ENCODE results near the gene NLRC5.

The NLRC5 gene

DNA sequence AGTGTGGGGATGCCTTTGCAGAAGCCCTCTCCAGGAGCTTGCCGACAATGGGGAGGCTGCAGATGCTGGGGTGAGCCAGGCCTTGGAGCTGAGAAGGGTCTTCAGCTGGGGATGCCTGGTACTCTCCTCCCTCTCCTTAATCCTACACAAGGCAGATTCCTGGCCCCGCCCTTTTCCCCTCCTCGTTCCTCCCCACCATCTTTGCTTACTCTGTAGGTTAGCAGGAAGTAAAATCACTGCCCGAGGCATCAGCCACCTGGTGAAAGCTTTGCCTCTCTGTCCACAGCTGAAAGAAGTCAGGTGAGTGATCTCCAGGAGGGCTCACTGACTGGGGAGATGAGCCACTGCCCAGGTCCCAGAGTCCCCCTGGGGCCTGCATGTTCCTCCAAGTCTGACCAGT lies 38.7 kb downstream of the NLRC5 start:
- TF ChIP-seq, protein P1, sequence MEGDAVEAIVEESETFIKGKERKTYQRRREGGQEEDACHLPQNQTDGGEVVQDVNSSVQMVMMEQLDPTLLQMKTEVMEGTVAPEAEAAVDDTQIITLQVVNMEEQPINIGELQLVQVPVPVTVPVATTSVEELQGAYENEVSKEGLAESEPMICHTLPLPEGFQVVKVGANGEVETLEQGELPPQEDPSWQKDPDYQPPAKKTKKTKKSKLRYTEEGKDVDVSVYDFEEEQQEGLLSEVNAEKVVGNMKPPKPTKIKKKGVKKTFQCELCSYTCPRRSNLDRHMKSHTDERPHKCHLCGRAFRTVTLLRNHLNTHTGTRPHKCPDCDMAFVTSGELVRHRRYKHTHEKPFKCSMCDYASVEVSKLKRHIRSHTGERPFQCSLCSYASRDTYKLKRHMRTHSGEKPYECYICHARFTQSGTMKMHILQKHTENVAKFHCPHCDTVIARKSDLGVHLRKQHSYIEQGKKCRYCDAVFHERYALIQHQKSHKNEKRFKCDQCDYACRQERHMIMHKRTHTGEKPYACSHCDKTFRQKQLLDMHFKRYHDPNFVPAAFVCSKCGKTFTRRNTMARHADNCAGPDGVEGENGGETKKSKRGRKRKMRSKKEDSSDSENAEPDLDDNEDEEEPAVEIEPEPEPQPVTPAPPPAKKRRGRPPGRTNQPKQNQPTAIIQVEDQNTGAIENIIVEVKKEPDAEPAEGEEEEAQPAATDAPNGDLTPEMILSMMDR (IDR thresholded peaks at IDR 0.05; ENCODE audit: insufficient read depth, low read length, missing control alignments): no peak
- no peak for DNase-seq (ENCODE audit: low read depth, low spot score)
- ChIA-PET POLR2A (no interaction called here), CTCF (interaction anchor here (0.7 to 1.2 kb wide), 2 partner anchors 9 to 235 kb away, joined by 3 to 4 read pairs; no protein-coding TSS in a partner anchor)
- no peak overlapping the region for H3K4me3 ChIP-seq (ENCODE audit: low read depth, low read length)

DNA sequence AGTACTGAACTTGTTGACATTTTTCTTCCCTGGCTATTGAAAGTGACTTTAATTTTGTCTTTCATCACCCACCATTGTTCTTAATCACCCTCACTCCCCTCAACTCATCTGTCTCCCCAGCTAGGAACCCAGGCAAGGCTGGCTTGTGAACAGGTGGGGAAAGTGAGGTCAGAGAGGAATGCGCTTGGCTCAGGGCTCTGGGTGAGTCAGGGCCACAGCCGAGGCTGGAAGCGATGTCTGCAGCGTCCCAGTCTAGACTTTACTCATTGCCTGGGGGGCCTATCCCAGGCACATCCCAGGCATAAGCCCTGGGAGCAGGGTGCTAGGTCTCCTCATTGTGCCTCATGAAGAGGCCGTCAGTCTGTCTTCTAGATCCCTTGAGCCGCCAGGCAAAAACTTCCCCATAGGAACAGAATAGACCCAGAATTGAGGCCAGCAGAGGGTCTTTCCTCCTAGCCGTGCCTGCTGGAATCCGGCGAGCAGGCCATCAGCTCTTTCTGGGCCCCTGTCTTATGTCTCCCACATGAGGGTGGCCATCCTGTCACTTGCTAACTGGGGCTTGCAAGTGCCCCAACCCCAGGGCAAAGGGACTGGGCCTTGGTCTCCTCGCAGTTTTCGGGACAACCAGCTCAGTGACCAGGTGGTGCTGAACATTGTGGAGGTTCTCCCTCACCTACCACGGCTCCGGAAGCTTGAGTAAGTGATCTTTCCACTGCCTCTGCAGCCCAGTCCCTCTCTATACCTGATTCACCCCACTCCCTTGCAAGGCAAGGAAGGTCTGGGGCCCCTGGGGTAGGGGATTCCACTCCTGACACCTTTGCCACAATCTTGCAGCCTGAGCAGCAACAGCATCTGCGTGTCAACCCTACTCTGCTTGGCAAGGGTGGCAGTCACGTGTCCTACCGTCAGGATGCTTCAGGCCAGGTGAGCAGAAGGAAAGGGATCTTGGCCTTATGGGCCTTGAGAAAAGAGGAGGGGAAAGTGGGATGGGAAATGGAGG lies 40.1 kb downstream of the NLRC5 start:
- no peak overlapping the region for H3K4me3 ChIP-seq (ENCODE audit: low read depth, low read length)
- ChIA-PET POLR2A (no interaction called here), CTCF (interaction anchor here (1.2 to 1.3 kb wide), 2 partner anchors 16 to 162 kb away, joined by 3 to 4 read pairs; no protein-coding TSS in a partner anchor)
- no peak for DNase-seq (ENCODE audit: low read depth, low spot score)
- TF ChIP-seq, protein P1 (IDR thresholded peaks at IDR 0.05; ENCODE audit: insufficient read depth, low read length, missing control alignments): no peak

DNA sequence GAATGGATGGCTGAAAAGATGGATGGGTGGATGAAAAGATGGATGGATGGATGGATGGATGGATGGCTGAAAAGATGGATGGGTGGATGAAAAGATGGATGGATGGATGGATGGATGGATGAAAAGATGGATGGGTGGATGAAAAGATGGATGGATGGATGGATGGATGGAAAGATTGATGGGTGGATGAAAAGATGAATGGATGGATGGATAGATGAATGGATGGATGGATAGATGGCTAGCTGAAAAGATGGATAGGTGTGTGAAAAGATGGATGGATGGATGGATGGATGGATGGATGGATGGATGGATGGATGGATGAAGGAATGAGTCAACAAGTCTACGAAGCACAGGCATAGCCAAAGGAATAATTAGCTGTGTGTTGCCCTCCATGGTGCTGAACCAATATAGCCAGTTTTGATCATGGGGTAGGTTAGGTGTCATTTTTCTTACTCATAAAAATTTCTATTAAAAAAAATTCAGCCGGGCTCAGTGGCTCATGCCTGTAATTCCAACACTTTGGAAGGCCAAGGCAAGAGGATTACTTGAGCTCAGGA lies 41.1 kb downstream of the NLRC5 start:
- CTCF ChIA-PET: interaction anchor here (0.9 to 1.6 kb wide), 4 partner anchors 15 to 163 kb away, joined by 3 to 6 read pairs (median 4); no protein-coding TSS in a partner anchor
- TF ChIP-seq, protein P1 (IDR thresholded peaks at IDR 0.05; ENCODE audit: insufficient read depth, low read length, missing control alignments): no peak
- no peak for DNase-seq (ENCODE audit: low read depth, low spot score)
- POLR2A ChIA-PET: no interaction called here
- H3K4me3 ChIP-seq (ENCODE audit: low read depth, low read length): no peak overlapping the region

DNA sequence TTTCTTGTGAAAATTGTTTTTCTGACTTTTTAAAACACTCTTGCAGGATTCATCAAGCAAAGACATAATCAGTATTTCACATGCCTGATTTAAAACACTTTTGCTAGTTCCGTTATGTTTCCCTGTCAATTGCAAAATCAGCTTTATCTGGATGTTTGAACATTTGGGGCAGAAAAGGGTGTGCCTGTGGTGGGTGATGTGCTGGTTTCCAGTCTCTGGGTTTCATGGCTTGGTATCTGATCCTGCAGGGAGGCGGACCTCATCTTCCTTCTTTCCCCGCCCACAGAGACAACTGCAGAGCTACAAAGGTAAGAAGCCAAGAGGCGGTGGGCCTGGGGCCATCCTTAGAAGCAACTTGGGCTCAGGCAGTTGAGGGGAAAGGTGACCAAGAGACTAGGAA lies 41.8 kb downstream of the NLRC5 start:
- H3K4me3 ChIP-seq (ENCODE audit: low read depth, low read length): no peak overlapping the region
- no peak for DNase-seq (ENCODE audit: low read depth, low spot score)
- CTCF ChIA-PET: interaction anchor here (0.6 to 1.6 kb wide), 3 partner anchors 15 to 121 kb away, joined by 3 to 6 read pairs (median 3); no protein-coding TSS in a partner anchor
- POLR2A ChIA-PET: no interaction called here
- TF ChIP-seq, protein P1 (IDR thresholded peaks at IDR 0.05; ENCODE audit: insufficient read depth, low read length, missing control alignments): no peak

DNA sequence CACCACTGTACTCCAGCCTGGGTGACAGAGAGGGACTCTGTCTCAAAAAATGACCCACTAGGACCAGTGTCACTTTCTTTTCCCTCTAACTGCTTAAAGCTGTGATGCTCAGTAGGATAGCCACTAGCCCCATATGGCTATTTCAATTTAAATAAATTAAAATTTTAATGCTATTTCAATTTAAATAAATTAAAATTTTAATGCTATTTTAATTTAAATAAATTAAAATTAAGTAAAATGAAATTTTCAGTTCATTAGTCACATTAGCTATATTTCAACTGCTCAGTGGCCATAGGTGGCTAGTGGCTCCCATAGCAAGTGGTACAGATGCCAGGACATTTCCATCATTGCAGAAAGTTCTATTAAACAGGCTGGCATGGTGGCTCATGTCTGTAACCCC lies 43.0 kb downstream of the NLRC5 start:
- CTCF ChIA-PET: no interaction called here
- TF ChIP-seq, protein P1 (IDR thresholded peaks at IDR 0.05; ENCODE audit: insufficient read depth, low read length, missing control alignments): no peak
- no peak for DNase-seq (ENCODE audit: low read depth, low spot score)
- POLR2A ChIA-PET: interaction anchor here (0.6 to 0.9 kb wide), 2 partner anchors 43 to 264 kb away, joined by 3 read pairs; partner anchors contain the start of gene NLRC5
- no peak overlapping the region for H3K4me3 ChIP-seq (ENCODE audit: low read depth, low read length)

DNA sequence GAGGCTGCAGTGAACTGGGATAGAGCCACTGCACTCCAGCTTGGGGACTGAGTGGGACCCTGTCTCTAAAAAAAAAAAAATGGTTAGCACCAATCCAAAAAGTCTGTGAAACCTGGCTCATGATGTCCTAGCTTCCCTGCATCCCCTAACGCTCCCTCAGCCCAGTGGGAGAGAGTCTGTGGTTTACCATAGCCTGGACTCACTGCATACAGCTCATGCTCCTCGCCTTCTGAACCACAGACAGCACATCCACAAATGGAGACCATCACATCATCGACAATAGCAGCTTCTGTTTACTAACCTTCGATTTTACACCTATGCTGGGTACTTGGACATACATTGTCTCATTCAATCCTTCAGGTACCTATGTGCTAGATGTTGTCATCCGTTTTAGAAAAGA lies 43.6 kb downstream of the NLRC5 start:
- TF ChIP-seq, protein P1 (IDR thresholded peaks at IDR 0.05; ENCODE audit: insufficient read depth, low read length, missing control alignments): no peak
- ChIA-PET CTCF (interaction anchor here (1.0 kb wide), 1 partner anchor 149 kb away, joined by 3 read pairs; no protein-coding TSS in a partner anchor), POLR2A (interaction anchor here (0.6 to 0.9 kb wide), 2 partner anchors 44 to 264 kb away, joined by 3 read pairs; partner anchors contain the start of gene NLRC5)
- DNase-seq (ENCODE audit: low read depth, low spot score): no peak
- no peak overlapping the region for H3K4me3 ChIP-seq (ENCODE audit: low read depth, low read length)

Measured in AG04449 (cell line).